Right atrium auricular region (tissue), 2 donors: ENCODE data around the gene PLCH2. TPM values are rescaled to one million over a fixed set of nuclear protein-coding genes. Genes with fewer than 3 reads are reported as not detected.

Source experiments
- DNase-seq: peaks from one replicate; pipeline ENCODE4 v3.0.0-alpha.2; 2019; ENCODE audit warnings: low spot score
- H3K27ac ChIP-seq, 2 donors: fragments of 200-600 bp; sonication (generic); 1 replicate in 1 of 2; 2 replicates in 1 of 2; pipeline ENCODE4 v1.5.1; 2016 to 2019
- H3K27me3 ChIP-seq, 2 donors: fragments of 200-600 bp; sonication (generic); one replicate each; pipeline versions ENCODE4 v1.5.1 to v1.6.0; 2017 to 2019
- H3K36me3 ChIP-seq: fragments of 200-600 bp; sonication (generic); one replicate; pipeline ENCODE4 v1.5.1; 2016
- H3K4me1 ChIP-seq, 2 donors: fragments of 200-600 bp; sonication (generic); one replicate each; pipeline versions ENCODE4 v1.5.1 to v1.6.0; 2017 to 2019
- H3K4me3 ChIP-seq, 2 donors: fragments of 200-600 bp; sonication (generic); 1 replicate in 1 of 2; 2 replicates in 1 of 2; pipeline ENCODE4 v1.5.1; 2017 to 2019; ENCODE audit warnings: mild to moderate bottlenecking in 1 of 2, moderate library complexity in 1 of 2
- H3K9me3 ChIP-seq, 2 donors: fragments of 200-600 bp; sonication (generic); one replicate each; pipeline ENCODE4 v1.5.1; 2019
- total RNA-seq, 2 donors: library from RNA; depleted of rRNA; stranded (reverse); fragments of >200 nt; gene quantifications; one replicate each; pipeline ENCODE4 v1.1.0, GENCODE V29; 2016
- TF ChIP-seq, protein P1 (sequence below), 2 donors: fragments of 200-600 bp; sonication (generic); IDR thresholded peaks; one replicate each; pipeline ENCODE4 v1.5.1; 2019; ENCODE audit warnings: antibody characterized with exemption in 2 of 2

The PLCH2 gene
- total RNA-seq, 2 donors from 2014 or later, result 0.12 TPM; not detected in 1

DNA sequence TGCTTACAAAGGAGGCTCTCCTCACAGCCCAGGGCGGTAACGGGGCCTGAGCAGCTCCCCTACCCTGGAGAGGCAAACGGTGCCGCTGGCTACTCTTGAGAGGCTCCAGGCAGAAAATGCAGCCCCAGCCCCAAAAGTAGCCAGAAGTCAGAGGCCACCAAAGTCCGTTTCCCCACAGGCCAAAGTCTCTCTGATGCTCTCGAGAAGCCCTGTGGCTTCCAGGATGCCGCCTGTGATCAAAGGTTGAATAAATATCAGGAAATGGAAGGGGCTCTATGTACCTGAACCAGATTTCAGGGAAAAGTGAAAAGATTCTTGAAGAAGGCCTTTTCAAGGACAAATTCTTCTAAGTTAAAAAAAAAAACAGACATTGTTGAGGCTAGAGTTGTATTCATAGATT lies 46.1 kb downstream of the PLCH2 start:
- H3K36me3 ChIP-seq, result peaks cover 46% of the 10 kb centered on the region
- TF ChIP-seq, protein P1, sequence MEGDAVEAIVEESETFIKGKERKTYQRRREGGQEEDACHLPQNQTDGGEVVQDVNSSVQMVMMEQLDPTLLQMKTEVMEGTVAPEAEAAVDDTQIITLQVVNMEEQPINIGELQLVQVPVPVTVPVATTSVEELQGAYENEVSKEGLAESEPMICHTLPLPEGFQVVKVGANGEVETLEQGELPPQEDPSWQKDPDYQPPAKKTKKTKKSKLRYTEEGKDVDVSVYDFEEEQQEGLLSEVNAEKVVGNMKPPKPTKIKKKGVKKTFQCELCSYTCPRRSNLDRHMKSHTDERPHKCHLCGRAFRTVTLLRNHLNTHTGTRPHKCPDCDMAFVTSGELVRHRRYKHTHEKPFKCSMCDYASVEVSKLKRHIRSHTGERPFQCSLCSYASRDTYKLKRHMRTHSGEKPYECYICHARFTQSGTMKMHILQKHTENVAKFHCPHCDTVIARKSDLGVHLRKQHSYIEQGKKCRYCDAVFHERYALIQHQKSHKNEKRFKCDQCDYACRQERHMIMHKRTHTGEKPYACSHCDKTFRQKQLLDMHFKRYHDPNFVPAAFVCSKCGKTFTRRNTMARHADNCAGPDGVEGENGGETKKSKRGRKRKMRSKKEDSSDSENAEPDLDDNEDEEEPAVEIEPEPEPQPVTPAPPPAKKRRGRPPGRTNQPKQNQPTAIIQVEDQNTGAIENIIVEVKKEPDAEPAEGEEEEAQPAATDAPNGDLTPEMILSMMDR (IDR thresholded peaks at IDR 0.05), result no peak
- no peaks in the 10 kb centered on the region for H3K9me3 ChIP-seq
- DNase-seq, result no peak
- no peaks in the 10 kb centered on the region for H3K27me3 ChIP-seq
- no peak overlapping the region for H3K27ac ChIP-seq
- peaks cover 0 to 38% of the 10 kb centered on the region in 2 donors for H3K4me1 ChIP-seq
- no peak overlapping the region for H3K4me3 ChIP-seq

- Histone ChIP-seq H3K4me3 (no peak overlapping the region), H3K9me3 (no peaks in the 10 kb centered on the region), H3K4me1 (peaks cover 0 to 50% of the 10 kb centered on the region in 2 donors), H3K36me3 (peaks cover 35% of the 10 kb centered on the region), H3K27me3 (no peaks in the 10 kb centered on the region), H3K27ac (no peak overlapping the region)
- TF ChIP-seq, protein P1 (IDR thresholded peaks at IDR 0.05), result no peak
- DNase-seq, result no peak
These were observed 47.3 kb downstream of the PLCH2 start for GRCh38 chr1:2523191-2523890.

DNA sequence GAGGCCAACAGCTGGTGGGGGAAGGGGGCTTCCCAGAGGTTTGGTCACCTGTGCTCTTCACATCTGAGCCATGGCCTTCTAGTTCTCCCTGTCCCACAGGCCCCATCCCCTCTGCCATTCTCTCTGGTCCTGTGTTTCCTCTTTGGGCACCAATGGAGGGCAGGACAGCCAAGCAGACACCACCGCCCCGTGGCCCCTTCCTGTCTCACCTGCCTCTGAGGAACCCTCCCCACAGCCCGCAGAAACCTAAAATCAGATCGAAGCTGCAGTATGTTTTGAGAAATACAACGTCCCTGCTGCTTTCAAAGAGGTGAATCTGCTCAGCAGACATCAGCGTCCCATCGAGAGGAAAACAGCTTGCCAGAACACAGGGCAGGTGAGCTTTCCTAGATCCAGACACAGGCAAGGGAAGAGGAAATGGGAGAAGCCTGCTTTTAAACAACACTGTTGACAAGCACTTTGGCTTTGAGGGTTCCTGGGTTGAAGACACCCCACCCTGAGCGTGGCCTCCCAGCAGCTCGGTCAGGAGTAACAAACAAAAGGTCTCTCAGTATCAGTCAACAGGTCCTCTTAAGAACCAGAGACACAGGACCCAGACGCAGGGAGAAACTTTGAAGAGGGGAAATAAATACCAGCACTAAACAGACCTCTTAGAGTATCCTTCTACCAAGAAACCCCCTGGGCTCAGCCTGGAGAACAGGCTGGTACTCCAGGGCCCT lies 48.0 kb downstream of the PLCH2 start:
- DNase-seq, result no peak
- Histone ChIP-seq H3K27ac (no peak overlapping the region), H3K36me3 (peaks cover 28% of the 10 kb centered on the region), H3K4me3 (peak overlapping the region in 1 of 2 donors; percentile 97), H3K9me3 (no peaks in the 10 kb centered on the region), H3K27me3 (no peaks in the 10 kb centered on the region), H3K4me1 (peaks cover 0 to 57% of the 10 kb centered on the region in 2 donors)
- TF ChIP-seq, protein P1 (IDR thresholded peaks at IDR 0.05), result no peak

DNA sequence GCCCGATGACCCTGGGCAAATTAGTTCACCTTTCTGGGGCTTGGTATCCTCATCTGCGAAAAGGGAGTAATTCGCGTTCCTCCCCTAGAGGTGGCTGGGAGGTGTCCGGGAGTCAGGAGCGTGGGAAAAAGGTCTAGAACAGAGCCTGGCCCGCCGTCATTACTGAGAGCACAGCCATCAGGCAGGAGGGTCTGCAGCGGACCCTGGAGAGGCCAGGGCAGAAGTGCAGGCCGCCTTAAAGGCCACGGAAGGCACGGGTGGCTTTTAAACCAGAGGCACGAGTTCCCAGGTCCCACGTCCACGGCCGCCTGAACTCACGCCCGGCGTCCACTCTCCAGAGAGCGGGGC lies 49.5 kb downstream of the PLCH2 start:
- Histone ChIP-seq H3K27me3 (no peaks in the 10 kb centered on the region), H3K4me3 (peak overlapping the region; percentile 61 to 97), H3K27ac (peak overlapping the region; percentile 68 to 84), H3K9me3 (no peaks in the 10 kb centered on the region), H3K36me3 (peaks cover 13% of the 10 kb centered on the region), H3K4me1 (peaks cover 0 to 67% of the 10 kb centered on the region in 2 donors)
- TF ChIP-seq, protein P1 (IDR thresholded peaks at IDR 0.05), result no peak
- DNase-seq, result no peak

DNA sequence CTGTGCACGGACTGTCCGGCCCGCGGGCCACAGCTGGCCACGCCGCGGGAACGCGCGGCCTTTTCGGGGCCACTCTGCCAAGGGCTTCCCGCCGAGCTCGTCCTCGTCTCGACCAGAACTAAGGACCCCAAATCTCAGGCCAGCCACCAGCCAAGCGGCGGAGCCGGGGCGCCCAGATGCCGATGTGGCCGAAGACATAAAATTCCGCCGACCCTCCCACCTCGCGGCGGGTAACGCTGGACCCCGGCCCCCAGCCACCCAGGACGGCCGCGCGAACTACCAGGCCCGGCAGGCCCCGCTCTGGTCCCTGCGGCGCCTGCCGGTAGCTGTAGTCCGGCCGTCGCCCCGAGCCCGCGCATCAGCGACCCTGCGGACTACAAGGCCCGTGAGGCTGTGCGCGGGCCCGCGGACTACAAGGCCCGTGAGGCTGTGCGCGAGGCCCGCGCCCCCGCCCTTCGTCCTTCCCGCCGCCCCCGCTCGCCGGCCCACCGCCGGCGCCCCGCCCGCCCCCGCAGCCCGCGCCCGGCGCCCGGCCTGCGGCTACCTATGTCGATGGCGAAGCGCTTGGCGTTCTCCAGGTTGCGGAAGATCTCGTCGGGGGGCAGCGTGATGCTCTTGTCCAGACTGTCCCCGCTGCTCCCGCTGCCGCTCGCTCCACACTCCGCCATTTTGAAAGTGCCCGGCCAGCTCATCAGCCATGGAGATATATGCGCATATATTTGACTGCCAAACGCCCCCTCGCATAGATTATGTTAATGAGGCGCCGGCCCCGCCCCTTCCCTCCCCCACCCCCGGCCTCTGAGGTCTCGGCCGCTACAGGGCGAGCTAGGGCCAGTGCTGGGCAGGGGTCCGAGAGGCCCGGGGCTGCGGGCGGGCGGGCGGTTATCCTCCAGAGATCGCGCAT lies 50.1 kb downstream of the PLCH2 start, which contains the start of gene PANK4:
TSS of gene PANK4 (minus strand) at position 677 of the 904 bp plus-strand sequence. CDS start at position 668, 9 bp downstream.
- Histone ChIP-seq H3K27ac (peak within 1 kb of the TSS; percentile 79 to 84), H3K9me3 (no peaks in the 10 kb centered on the region), H3K4me1 (peaks cover 0 to 73% of the 10 kb centered on the region in 2 donors), H3K27me3 (no peaks in the 10 kb centered on the region), H3K36me3 (peaks cover 6% of the 10 kb centered on the region), H3K4me3 (peak within 1 kb of the TSS; percentile 61 to 97)
- DNase-seq, result peak; percentile 93
- TF ChIP-seq, protein P1 (IDR thresholded peaks at IDR 0.05), result no peak
